Lower leg skin (tissue), 3 donors: ENCODE results near the gene CGAS.

Experiments
- CTCF ChIP-seq, 3 donors: fragments of 450-650 bp; IDR thresholded peaks; one replicate each; pipeline ENCODE4 v1.5.1; 2016; ENCODE audit warnings: antibody characterized with exemption in 3 of 3, mild to moderate bottlenecking in 3 of 3, moderate library complexity in 2 of 3
- POLR2A ChIP-seq, 2 donors: fragments of 450-650 bp; IDR thresholded peaks; one replicate each; pipeline ENCODE4 v1.6.1; 2016 to 2017; ENCODE audit warnings: antibody characterized with exemption in 2 of 2, mild to moderate bottlenecking in 1 of 2, moderate library complexity in 1 of 2

- TF ChIP-seq POLR2A (IDR thresholded peaks at IDR 0.05) = no peak
- TF ChIP-seq CTCF (IDR thresholded peaks at IDR 0.05) = no peak
Observed at GRCh38 chr6:73455865-73456629, 4.0 kb upstream of the CGAS start.
